HUES48 (cell line): ENCODE results near the gene TAL1.

Experiments
- H3K27ac ChIP-seq: one replicate; pipeline ENCODE4 v1.7.0; 2013; ENCODE audit warnings: low read depth, low read length, inconsistent platforms
- H3K27me3 ChIP-seq: 2 replicates; pipeline ENCODE4 v1.6.1; 2013; ENCODE audit warnings: mild to moderate bottlenecking, low read length; ENCODE audit not compliant: control insufficient read depth, insufficient read depth
- H3K36me3 ChIP-seq: 2 replicates; pipeline ENCODE4 v1.6.1; 2013; ENCODE audit warnings: low read length; ENCODE audit not compliant: control insufficient read depth, insufficient read depth
- H3K4me1 ChIP-seq: 2 replicates; pipeline ENCODE4 v1.6.1; 2013; ENCODE audit warnings: mild to moderate bottlenecking, low read length; ENCODE audit not compliant: control insufficient read depth, insufficient read depth
- H3K4me3 ChIP-seq: 2 replicates; pipeline ENCODE4 v1.5.1; 2013; ENCODE audit warnings: mild to moderate bottlenecking, low read depth, low read length
- H3K9ac ChIP-seq: 2 replicates; pipeline ENCODE4 v1.6.1; 2013; ENCODE audit warnings: mild to moderate bottlenecking, low read depth, low read length, moderate library complexity
- H3K9me3 ChIP-seq: 2 replicates; pipeline ENCODE4 v1.6.1; 2013; ENCODE audit warnings: low read length; ENCODE audit not compliant: control insufficient read depth, insufficient read depth

TAL1 gene

DNA sequence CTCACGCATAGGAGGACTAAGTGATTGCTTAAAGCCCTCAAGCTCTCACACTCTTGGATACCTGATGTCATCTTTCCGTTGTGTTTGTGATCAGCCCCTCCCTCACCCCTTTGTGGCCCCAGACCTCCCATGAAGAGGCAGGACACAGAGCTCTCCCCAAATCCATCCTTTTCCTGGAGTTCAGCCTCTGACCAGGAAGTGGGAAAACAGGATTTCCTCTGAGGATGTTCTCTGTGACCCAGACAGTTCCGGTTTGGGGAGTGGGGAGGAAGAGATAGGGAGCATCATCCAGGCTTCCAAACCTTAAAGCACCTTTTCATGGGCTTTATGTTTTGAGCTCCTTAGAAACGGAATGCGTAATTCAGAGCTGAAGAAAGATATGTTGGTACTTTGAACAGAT lies 11.9 kb upstream of the TAL1 start:
- H3K4me3 ChIP-seq = no peak overlapping the region
- H3K9me3 ChIP-seq = no peaks in the 10 kb centered on the region
- H3K9ac ChIP-seq = no peak overlapping the region
- no peak overlapping the region for H3K27ac ChIP-seq
- no peaks in the 10 kb centered on the region for H3K36me3 ChIP-seq
- H3K4me1 ChIP-seq = no peaks in the 10 kb centered on the region
- H3K27me3 ChIP-seq = peaks cover 25% of the 10 kb centered on the region

DNA sequence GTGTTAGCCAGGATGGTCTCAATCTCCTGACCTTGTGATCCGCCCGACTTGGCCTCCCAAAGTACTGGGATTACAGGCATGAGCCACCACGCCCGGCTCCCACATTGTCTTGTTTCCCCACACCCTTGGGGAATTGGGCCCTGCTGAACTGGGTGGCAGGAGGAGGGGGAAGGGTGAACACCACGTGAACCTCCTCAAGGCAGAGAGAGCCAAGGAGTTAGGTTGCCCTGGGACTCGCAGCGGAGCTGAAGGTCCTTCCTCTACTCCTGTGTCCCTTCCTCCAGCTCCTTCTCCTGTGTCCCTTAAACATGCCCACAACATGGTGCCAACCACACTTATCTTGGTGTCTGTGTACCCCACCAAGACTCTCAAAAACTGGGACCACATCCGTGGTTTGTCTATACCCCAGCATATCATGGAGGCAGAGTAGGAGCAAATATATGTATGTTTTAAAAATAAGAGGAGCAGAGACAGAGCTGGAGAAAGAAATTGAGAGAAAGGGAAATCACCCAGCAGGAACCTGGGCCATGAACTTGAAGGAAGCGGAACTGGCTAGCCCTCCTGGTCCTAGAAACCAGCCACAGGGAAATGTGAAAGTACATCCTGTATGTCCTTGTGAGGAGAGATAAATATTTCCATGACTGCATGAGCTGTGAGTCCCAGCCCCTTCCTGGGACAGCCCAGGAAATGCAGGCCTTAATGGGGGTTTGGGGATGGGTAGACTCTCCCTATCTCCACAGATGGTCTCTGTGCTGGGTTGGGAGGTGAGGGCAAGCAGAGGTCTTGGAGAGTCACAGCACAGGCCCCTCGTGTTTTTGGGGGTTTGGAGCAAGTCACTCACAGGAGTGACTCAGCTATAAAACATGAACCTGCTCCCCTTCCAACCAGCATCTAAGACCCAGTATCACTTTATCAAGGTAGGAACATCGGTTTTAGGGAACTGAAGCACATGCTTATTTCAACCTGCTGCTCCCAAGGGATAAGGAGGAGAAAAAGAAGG lies 9.4 kb upstream of the TAL1 start:
- Histone ChIP-seq H3K9ac (no peak overlapping the region), H3K36me3 (no peaks in the 10 kb centered on the region), H3K27ac (no peak overlapping the region), H3K27me3 (peaks cover 43% of the 10 kb centered on the region), H3K4me3 (no peak overlapping the region), H3K9me3 (no peaks in the 10 kb centered on the region), H3K4me1 (no peaks in the 10 kb centered on the region)

DNA sequence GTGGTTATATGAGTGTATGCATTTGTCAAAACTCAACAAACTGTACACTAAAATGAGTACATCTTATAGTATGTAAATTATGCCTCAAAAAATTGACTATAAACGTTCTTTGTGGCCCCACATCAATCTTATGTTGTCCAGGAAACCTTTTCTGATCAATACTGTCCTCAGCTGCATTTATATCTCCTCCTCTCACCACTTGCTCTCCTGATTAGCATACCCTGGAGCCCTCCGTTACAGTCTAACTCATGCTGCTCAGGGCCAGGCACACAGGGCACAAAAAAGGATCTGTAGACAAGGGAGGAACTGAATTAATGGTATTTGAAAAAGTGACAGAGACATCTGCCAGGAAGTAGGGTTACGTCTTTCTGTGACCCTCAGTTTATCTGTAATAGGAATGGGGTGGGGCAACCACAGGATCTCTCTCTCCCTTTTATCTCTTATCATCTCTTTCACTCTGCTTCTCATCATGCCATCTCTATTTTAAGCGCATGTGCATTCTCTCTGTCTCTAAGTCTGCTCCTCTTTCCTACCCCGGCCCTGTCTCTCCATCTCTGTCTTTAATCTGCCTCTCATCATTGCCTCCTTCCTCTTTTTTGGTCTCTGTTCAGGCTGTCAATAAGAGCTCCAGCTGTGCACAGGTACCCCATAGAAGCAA lies 7.0 kb upstream of the TAL1 start:
- H3K27me3 ChIP-seq = peaks cover 56% of the 10 kb centered on the region
- no peaks in the 10 kb centered on the region for H3K9me3 ChIP-seq
- H3K4me3 ChIP-seq = no peak overlapping the region
- H3K36me3 ChIP-seq = no peaks in the 10 kb centered on the region
- peaks cover 4% of the 10 kb centered on the region; the same call in 1 of the 2 replicates for H3K4me1 ChIP-seq
- H3K9ac ChIP-seq = no peak overlapping the region
- no peak overlapping the region for H3K27ac ChIP-seq

DNA sequence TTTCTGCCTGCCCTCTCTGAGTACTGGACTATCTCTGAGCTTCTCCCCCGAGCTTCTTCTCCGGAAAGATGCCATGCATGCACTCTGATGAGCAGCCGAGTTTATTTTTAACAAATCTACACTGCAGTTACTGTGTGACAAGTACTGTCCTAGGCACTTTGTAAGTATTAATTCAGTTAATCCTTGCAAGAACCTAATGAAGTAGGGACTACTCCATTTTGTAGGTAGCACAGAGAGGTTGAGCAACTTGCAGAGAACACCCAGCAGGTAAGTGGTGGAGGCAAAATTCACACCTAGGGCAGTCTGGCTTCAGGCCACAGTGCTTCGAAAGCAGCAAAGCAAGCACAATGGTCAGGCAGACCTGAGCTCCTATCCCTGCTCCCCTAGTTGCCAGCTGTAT lies 3.8 kb upstream of the TAL1 start:
- Histone ChIP-seq H3K9me3 (no peaks in the 10 kb centered on the region), H3K27me3 (peaks cover 82% of the 10 kb centered on the region), H3K9ac (no peak overlapping the region)

DNA sequence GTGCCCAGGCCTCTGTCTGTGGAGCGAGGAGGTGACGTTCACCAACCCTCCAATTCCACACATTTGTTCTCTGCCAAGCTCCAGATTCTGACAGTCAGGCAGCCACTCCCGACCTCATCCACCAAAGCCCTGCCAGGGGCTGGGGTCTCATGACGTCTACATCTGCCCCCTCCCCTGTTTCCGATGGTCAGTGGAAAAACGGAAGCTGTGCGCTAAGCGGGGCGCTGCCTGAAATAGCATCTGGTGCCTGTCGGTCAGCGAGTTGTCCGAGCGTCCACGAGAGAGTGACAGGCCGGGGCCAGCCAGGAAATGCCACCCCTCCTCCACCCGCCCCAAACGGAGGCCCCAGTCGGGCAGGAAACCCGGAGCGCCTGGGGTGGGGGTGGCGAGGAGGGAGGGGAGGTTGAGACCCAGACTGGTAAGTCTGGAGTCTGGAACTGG lies 3.2 kb upstream of the TAL1 start:
- Histone ChIP-seq H3K4me3 (0 out of 2 replicates have a peak overlapping the region, but pooled peaks have one; percentile 6), H3K27ac (no peak overlapping the region), H3K9ac (no peak overlapping the region), H3K4me1 (peaks cover 24% of the 10 kb centered on the region), H3K27me3 (peaks cover 87% of the 10 kb centered on the region), H3K36me3 (no peaks in the 10 kb centered on the region), H3K9me3 (no peaks in the 10 kb centered on the region)

More for the DNA sequence above, 3.8 kb upstream of the TAL1 start:
- no peaks in the 10 kb centered on the region for H3K36me3 ChIP-seq
- peaks cover 20% of the 10 kb centered on the region for H3K4me1 ChIP-seq
- H3K27ac ChIP-seq = no peak overlapping the region
- no peak overlapping the region for H3K4me3 ChIP-seq

DNA sequence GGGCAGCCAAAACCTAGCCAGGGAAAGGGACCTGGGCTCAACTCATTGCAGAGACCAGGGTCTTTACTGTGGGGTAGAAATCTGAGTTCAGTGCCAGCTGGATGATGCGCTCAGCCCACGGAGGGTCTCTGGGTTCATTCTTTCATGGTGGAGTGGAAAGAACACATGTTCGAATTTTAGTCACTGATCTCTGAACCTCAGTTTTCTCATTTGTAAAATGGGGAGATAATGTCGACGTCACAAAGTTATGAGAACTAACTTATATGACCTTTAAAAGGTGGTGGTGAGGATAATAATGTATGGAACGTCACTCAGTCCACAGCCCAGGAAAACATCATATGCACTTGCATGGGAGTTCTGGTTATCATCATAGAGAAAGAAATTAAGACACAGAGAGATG lies 1.2 kb upstream of the TAL1 start:
- no peak overlapping the region for H3K9ac ChIP-seq
- H3K4me1 ChIP-seq = peaks cover 45% of the 10 kb centered on the region
- no peak overlapping the region for H3K27ac ChIP-seq
- H3K9me3 ChIP-seq = no peaks in the 10 kb centered on the region
- no peak overlapping the region for H3K4me3 ChIP-seq
- peaks cover 98% of the 10 kb centered on the region for H3K27me3 ChIP-seq
- H3K36me3 ChIP-seq = no peaks in the 10 kb centered on the region

DNA sequence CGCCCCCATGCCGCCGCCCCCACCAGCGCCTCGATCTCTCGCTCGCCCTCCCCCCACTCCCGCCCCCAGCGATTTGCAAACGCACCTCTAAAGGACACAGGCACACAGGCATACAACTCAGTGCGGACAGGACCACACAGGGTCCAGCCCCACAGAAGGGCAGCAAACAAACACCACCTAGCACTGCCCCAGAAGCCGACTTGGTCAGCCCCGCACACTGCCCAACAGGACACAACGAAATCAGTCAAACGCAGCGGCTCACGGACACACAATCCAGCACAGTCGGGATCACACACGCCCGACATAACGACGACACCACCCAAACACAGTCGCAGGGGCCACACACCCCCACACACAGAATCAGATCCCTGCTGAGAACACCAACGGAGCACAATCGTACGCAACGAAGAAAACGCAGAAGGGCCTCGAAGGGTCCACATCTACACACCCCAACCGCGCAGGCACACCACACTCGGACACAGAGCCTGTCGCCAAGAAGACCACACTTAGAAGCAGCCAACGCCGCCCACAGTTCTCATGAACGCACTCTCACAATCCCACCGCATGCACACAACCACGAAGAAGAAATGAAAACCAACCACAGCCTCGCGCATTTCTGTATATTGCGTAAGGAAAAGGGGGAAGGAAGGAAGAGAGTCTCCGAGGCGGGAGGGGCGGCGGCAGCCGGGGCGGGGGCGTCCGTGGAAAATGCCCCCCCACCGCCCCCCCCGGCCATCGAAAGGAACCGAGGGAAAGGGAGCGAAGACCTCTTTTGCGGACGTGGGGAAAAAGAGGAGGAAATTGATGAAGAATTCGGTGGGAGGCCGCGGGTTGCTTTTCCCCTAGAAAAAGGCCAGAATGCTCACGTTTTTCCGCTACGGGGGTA lies 481 bp downstream of the TAL1 start:
- peaks cover 100% of the 10 kb centered on the region for H3K27me3 ChIP-seq
- H3K9me3 ChIP-seq = no peaks in the 10 kb centered on the region
- peak overlapping the region; percentile 48 for H3K4me3 ChIP-seq
- no peak overlapping the region for H3K9ac ChIP-seq
- peaks cover 51% of the 10 kb centered on the region for H3K4me1 ChIP-seq
- H3K27ac ChIP-seq = no peak overlapping the region
- no peaks in the 10 kb centered on the region for H3K36me3 ChIP-seq

DNA sequence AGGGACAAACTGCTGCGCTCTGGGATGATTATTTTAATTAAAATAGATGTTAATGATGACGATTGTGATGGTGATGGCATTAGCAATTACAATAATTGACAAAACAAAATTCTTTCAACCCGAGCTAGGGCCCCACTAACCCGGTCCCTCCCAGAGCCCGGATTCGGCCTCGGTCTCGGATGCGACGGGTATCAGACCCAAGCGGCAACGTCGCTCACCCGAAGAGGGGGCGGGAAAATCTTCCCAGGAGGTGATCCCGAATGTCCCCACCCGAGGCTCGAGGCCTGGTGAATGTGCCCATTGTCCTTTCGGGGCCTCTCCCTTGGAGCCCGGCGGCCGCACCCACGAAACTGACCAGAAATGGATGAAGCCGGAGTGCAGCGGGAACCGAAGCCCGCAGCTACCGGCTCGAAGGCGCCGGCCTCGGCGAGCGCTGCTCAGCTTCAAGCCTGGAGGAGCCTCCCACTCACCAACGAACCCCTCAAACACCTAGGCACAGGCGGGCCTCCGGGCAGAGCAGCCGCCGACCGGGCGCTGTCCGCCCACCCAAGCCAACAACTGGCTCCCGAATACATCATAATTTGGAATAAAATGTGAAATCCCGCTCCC lies 1.2 kb downstream of the TAL1 start:
- Histone ChIP-seq H3K4me1 (peaks cover 57% of the 10 kb centered on the region), H3K27me3 (peaks cover 100% of the 10 kb centered on the region), H3K9ac (no peak overlapping the region), H3K27ac (no peak overlapping the region), H3K9me3 (no peaks in the 10 kb centered on the region), H3K4me3 (peak overlapping the region; percentile 48), H3K36me3 (no peaks in the 10 kb centered on the region)

DNA sequence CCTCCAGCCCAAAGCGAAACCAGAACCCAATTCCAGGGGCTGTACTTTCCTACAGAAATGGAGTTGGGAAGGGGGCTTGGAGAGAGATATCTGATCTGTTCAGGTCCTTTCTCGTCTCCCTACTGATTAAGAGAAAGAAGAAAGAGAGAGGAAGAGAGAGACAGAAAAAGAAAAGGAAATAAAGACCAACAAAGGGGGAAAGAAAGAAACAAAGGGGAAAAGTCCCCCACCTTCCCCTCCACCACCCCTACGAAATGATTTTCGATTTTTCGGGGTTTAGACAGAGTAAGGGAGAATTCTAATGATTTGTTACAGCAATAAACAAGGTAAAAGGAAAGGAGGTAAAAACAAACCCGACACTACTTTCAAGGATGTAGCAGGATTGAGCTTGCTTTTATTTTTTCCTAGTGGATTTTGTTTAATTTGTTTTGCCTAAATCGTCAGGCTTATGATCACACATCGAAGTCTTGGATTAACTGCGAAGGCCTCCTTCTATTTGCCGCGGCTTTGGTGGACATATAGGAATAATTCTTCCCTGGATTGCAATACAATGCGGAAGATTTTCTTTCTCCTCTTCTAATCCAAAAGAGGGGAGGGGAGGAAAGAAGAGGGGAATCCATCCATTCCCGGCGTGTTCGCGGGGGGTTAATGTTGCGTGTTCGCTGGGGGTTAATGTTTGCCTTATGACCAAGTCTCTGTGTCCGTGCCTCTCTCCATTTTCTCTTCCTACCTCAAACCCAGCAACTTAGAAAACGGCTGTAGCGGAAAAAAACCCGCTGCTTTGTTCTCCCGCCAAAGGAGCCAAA lies 1.9 kb downstream of the TAL1 start:
- Histone ChIP-seq H3K4me3 (peak overlapping the region; percentile 48), H3K4me1 (peaks cover 56% of the 10 kb centered on the region), H3K36me3 (no peaks in the 10 kb centered on the region), H3K9me3 (no peaks in the 10 kb centered on the region), H3K27me3 (peaks cover 100% of the 10 kb centered on the region), H3K27ac (no peak overlapping the region), H3K9ac (no peak overlapping the region)
